GM23248 (cell line): ENCODE data around the gene NEDD4L. TPM values are rescaled to one million over a fixed set of nuclear protein-coding genes. Genes with fewer than 3 reads are reported as not detected.
A peak's percentile ranks its signal among the peaks of the same experiment; 100 is the strongest.

Experiments
- DNase-seq: peaks from one replicate; pipeline ENCODE4 v3.0.0-alpha.2; 2015
- H2AFZ ChIP-seq: fragments of 200-600 bp; sonication (generic); 2 replicates; pipeline ENCODE4 v1.6.1; 2016; ENCODE audit warnings: antibody characterized with exemption
- H3F3A ChIP-seq: fragments of 200-600 bp; sonication (generic); 2 replicates; pipeline ENCODE4 v1.6.1; 2016; ENCODE audit warnings: mild to moderate bottlenecking, antibody characterized with exemption, mixed run types; ENCODE audit not compliant: insufficient read depth
- H3K27ac ChIP-seq: fragments of 200-600 bp; sonication (generic); 2 replicates; pipeline ENCODE4 v1.5.1; 2016; ENCODE audit warnings: mild to moderate bottlenecking
- H3K27me3 ChIP-seq: fragments of 200-600 bp; sonication (generic); replicated peaks from 2 replicates; pipeline ENCODE4 v1.6.1; 2016; ENCODE audit warnings: mild to moderate bottlenecking; ENCODE audit not compliant: insufficient read depth
- H3K36me3 ChIP-seq: fragments of 200-600 bp; sonication (generic); 2 replicates; pipeline ENCODE4 v1.6.1; 2016; ENCODE audit warnings: low read depth, mild to moderate bottlenecking
- H3K4me1 ChIP-seq: fragments of 200-600 bp; sonication (generic); 2 replicates; pipeline ENCODE4 v1.6.1; 2016; ENCODE audit warnings: mild to moderate bottlenecking; ENCODE audit not compliant: insufficient read depth
- H3K4me2 ChIP-seq: fragments of 200-600 bp; sonication (generic); one replicate; pipeline ENCODE4 v1.6.1; 2016; ENCODE audit warnings: mild to moderate bottlenecking; ENCODE audit not compliant: unreplicated experiment
- H3K4me3 ChIP-seq: fragments of 200-600 bp; sonication (generic); 2 replicates; pipeline ENCODE4 v1.5.1; 2016; ENCODE audit warnings: mild to moderate bottlenecking
- H3K79me2 ChIP-seq: fragments of 200-600 bp; sonication (generic); 2 replicates; pipeline ENCODE4 v1.6.1; 2016; ENCODE audit warnings: mild to moderate bottlenecking; ENCODE audit not compliant: insufficient read depth
- H3K9ac ChIP-seq: fragments of 200-600 bp; sonication (generic); 2 replicates; pipeline ENCODE4 v1.6.1; 2016; ENCODE audit warnings: mild to moderate bottlenecking
- H3K9me2 ChIP-seq: fragments of 200-600 bp; sonication (generic); 2 replicates; pipeline ENCODE4 v1.6.1; 2016; ENCODE audit warnings: mixed run types, mild to moderate bottlenecking, moderate library complexity; ENCODE audit not compliant: insufficient read depth
- H3K9me3 ChIP-seq: fragments of 200-600 bp; sonication (generic); one replicate; pipeline ENCODE4 v1.6.1; 2017; ENCODE audit warnings: low read depth
- H4K20me1 ChIP-seq: fragments of 200-600 bp; sonication (generic); 2 replicates; pipeline ENCODE4 v1.6.0; 2016; ENCODE audit not compliant: insufficient read depth
- EZH2 ChIP-seq: fragments of 200-600 bp; sonication (generic); IDR thresholded peaks from 2 replicates; pipeline ENCODE4 v1.6.1; 2018; ENCODE audit warnings: antibody characterized with exemption, mild to moderate bottlenecking; ENCODE audit not compliant: insufficient read depth, poor library complexity, severe bottlenecking
- EZH2phosphoT487 ChIP-seq: fragments of 200-600 bp; sonication (generic); IDR thresholded peaks from 2 replicates; pipeline ENCODE4 v1.6.1; 2018; ENCODE audit warnings: antibody characterized with exemption, moderate library complexity, mild to moderate bottlenecking, low read depth; ENCODE audit not compliant: insufficient read depth
- WGBS, 2 experiments: methylation state at CpG; one replicate each; pipeline ENCODE4 v1.1.6; 2015 to 2017; ENCODE audit warnings: low lambda C conversion rate in 2 of 2, low coverage in 1 of 2; ENCODE audit errors: missing lambda C conversion rate in 2 of 2; 5-methylcytosine and 5-hydroxymethylcytosine counted together
- in situ Hi-C: fragments of 300-500 bp; cut with MboI; formaldehyde crosslinking; loops from 2 replicates; pipeline ENCODE4 v1.15.0; 2020
- polyA plus RNA-seq: library from polyadenylated mRNA; unstranded; fragments of >200 nt; fragmentation: Nextera tagmentation; extraction: Ambion mirVana; gene quantifications from 2 replicates; pipeline ENCODE4 v1.2.1, GENCODE V29; 2016
- total RNA-seq: library from RNA; depleted of rRNA; stranded (reverse); fragments of >200 nt; shearing (Covaris generic); gene quantifications from 2 replicates; pipeline ENCODE4 v1.2.3, GENCODE V29; 2014

The NEDD4L gene
- total and polyA plus RNA-seq, 2 experiments from 2014 or later: 3.7 to 6.1 TPM

DNA sequence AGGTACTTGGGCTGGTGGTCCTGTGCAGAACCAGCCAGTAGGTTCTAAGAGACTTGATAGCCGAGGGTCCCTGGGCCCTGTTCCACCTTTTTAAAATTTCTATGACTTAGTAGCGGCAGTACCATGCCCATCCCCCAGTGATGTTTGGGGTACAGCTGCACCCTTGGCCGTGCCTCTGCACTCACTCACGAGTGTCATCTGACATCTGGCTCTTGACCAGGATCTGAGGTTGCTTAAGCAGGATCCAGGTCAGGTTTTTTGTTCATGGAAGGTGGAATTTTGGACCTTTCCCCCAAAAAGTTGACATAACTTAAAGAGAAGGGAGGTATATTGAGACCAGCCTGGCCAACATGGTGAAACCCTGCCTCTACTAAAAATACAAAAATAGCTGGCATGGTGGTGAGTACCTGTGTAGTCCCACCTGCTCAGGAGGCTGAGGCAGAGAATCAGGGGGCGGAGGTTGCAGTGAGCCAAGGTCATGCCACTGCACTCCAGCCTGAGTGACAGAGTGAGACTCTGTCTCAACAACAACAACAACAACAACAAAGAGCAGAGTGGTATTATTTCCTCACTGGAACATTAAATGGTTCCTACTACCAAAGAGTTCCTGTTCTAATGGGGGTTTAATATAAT, 163.6 kb downstream of the NEDD4L start:
- H3K4me1 ChIP-seq: peaks cover 57% of the 10 kb centered on the region
- H3K9me3 ChIP-seq: no peaks in the 10 kb centered on the region
- in situ Hi-C loops: no loop called here
- no peaks in the 10 kb centered on the region for H3K9me2 ChIP-seq
- peak overlapping the region; percentile 71; the same call in 1 of the 2 replicates for H3K27ac ChIP-seq
- TF ChIP-seq EZH2: no peak
- 94 to 98% methylated on average over 5 of the region's 5 CpGs for WGBS, 2 experiments
- no peak overlapping the region for H3K9ac ChIP-seq
- no peak for DNase-seq
- H3K36me3 ChIP-seq: no peaks in the 10 kb centered on the region
- H3K4me3 ChIP-seq: no peak overlapping the region
- no peaks in the 10 kb centered on the region for H4K20me1 ChIP-seq
- H3K27me3 ChIP-seq: no peaks in the 10 kb centered on the region
- no peaks in the 10 kb centered on the region for H3K79me2 ChIP-seq
- no peak overlapping the region for H2AFZ ChIP-seq
- peak overlapping the region; percentile 0 for H3K4me2 ChIP-seq
- H3F3A ChIP-seq: peaks cover 32% of the 10 kb centered on the region

DNA sequence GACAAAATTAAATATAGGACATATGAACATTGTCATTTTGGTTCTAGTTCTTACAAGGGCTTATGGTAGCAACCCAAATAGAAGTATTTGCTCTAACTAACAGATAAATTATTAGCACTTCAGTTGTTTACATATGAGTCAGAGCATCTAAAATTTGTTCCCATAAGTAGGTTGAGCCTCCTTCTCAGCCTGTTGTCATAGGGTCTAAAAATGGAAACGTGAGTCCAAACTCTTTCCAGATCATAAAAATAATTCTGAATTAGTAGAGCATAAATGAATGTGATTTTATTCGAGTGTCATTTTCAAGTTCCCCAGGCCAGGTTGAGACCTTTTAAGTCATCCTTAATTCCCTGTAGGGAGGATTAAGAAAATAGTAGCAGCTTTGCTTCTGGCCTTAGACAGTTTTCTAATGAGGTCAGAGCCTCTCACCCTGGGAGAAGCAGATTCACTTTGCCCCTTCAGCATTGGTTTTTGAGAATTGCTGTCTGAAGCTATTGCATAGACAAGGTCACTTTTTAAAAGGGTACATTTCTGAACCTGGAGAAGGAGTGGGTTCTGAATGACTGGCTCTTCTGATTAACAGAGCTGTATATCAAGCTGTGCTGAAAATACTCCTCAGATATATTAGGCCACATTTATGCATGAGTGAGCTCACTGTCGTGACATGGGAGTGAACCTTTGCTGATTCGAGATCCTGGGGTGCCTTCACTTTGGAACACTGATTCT, 164.3 kb downstream of the NEDD4L start:
- H3F3A ChIP-seq: peaks cover 38% of the 10 kb centered on the region
- peak overlapping the region; percentile 7; the same call in 1 of the 2 replicates for H2AFZ ChIP-seq
- no peaks in the 10 kb centered on the region for H3K79me2 ChIP-seq
- no peaks in the 10 kb centered on the region for H4K20me1 ChIP-seq
- H3K9ac ChIP-seq: peak overlapping the region; percentile 42; the same call in 1 of the 2 replicates
- in situ Hi-C loops: no loop called here
- peak overlapping the region; percentile 71 for H3K27ac ChIP-seq
- peak; percentile 75 for DNase-seq
- no peaks in the 10 kb centered on the region for H3K36me3 ChIP-seq
- H3K4me1 ChIP-seq: peaks cover 62% of the 10 kb centered on the region
- WGBS, 2 experiments: 19 to 20% methylated on average over 4 of the region's 4 CpGs
- TF ChIP-seq EZH2 (no peak), EZH2phosphoT487 (no peak)
- H3K9me3 ChIP-seq: no peaks in the 10 kb centered on the region
- H3K4me2 ChIP-seq: peak overlapping the region; percentile 11
- no peak overlapping the region for H3K4me3 ChIP-seq
- no peaks in the 10 kb centered on the region for H3K27me3 ChIP-seq
- no peaks in the 10 kb centered on the region for H3K9me2 ChIP-seq

DNA sequence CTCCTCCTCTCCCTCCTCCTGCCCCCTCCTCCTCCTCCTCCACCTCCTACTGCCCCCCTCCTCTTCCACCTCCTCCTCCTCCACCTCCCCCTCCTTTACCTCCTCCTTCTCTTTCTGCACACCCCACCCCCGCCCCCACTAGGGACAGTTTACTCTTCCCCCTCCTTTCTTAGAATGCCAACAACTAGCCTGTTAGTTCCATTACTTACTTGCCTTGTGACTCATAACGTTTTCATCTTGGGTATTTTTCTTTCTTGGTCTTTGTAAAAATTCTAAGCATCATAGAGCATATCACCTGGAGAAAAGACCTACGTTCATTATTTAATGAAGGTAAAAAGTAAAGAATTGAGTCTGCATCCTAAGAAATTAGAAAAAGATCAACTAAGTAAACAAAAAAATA, 165.3 kb downstream of the NEDD4L start:
- Histone ChIP-seq H3K9ac (no peak overlapping the region), H3F3A (peaks cover 45% of the 10 kb centered on the region), H3K4me1 (peaks cover 60% of the 10 kb centered on the region), H3K27ac (no peak overlapping the region), H3K4me2 (no peak overlapping the region), H3K36me3 (no peaks in the 10 kb centered on the region), H3K4me3 (no peak overlapping the region), H4K20me1 (no peaks in the 10 kb centered on the region), H3K9me2 (no peaks in the 10 kb centered on the region), H3K79me2 (no peaks in the 10 kb centered on the region), H3K9me3 (no peaks in the 10 kb centered on the region), H2AFZ (no peak overlapping the region), H3K27me3 (no peaks in the 10 kb centered on the region)
- TF ChIP-seq EZH2phosphoT487 (no peak), EZH2 (no peak)
- 73 to 78% methylated on average over 2 to 3 of the region's 3 CpGs for WGBS, 2 experiments
- DNase-seq: peak; percentile 51
- in situ Hi-C loops: no loop called here

DNA sequence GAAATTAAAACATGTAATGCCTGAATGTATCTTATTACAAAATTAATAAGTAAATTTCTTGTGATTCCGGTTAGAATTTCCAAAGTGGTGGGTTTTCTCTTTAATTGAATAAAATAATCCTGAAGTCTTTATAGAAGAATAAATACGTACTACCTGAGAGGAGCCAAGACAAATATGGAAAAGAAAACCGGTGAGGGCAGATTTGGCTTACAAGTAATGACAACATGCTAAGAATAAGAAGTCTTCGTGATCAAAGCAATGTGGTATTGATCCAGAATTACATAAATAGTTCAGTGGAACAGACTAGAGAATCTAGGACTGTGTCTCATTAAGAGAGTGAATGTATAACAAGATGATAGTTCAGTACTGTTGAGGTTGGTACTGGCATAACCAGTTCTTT, 167.5 kb downstream of the NEDD4L start:
- H3K79me2 ChIP-seq: no peaks in the 10 kb centered on the region
- no peak overlapping the region for H3K4me3 ChIP-seq
- no peaks in the 10 kb centered on the region for H4K20me1 ChIP-seq
- in situ Hi-C loops: no loop called here
- H3K27me3 ChIP-seq: no peaks in the 10 kb centered on the region
- no peak overlapping the region for H3K4me2 ChIP-seq
- no peaks in the 10 kb centered on the region for H3K36me3 ChIP-seq
- H3K9me3 ChIP-seq: no peaks in the 10 kb centered on the region
- WGBS, 2 experiments: 83 to 91% methylated on average over 4 of the region's 4 CpGs
- DNase-seq: no peak
- H3K9me2 ChIP-seq: no peaks in the 10 kb centered on the region
- no peak overlapping the region for H3K9ac ChIP-seq
- no peak for TF ChIP-seq EZH2
- no peak for TF ChIP-seq EZH2phosphoT487
- no peak overlapping the region for H2AFZ ChIP-seq
- H3K27ac ChIP-seq: no peak overlapping the region
- peaks cover 59% of the 10 kb centered on the region for H3K4me1 ChIP-seq
- H3F3A ChIP-seq: peaks cover 36% of the 10 kb centered on the region

DNA sequence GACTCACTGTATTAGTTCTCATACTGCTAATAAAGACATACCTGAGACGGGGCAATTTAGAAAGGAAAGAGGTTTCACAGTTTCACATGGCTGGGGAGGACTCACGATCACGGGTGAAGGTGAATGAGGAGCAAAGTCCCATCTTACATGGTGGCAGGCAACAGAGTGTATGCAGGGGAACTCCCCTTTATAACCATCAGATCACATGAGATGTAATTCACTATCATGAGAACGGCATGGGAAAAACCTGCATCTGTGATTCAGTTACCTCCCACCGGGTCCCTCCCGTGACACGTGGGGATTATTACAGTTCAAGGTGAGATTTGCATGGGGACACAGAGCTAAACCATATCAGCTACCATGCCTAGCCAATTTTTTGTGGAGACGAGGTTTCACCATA, 168.2 kb downstream of the NEDD4L start:
- no peak overlapping the region for H3K4me3 ChIP-seq
- in situ Hi-C loops: no loop called here
- H3K9me3 ChIP-seq: no peaks in the 10 kb centered on the region
- no peak for TF ChIP-seq EZH2phosphoT487
- no peak for TF ChIP-seq EZH2
- H3F3A ChIP-seq: peaks cover 35% of the 10 kb centered on the region
- no peak overlapping the region for H3K4me2 ChIP-seq
- no peaks in the 10 kb centered on the region for H3K36me3 ChIP-seq
- H3K79me2 ChIP-seq: no peaks in the 10 kb centered on the region
- no peak overlapping the region for H2AFZ ChIP-seq
- H3K9me2 ChIP-seq: no peaks in the 10 kb centered on the region
- no peaks in the 10 kb centered on the region for H3K27me3 ChIP-seq
- 94 to 95% methylated on average over 8 of the region's 8 CpGs for WGBS, 2 experiments
- H3K9ac ChIP-seq: no peak overlapping the region
- no peak overlapping the region for H3K27ac ChIP-seq
- no peaks in the 10 kb centered on the region for H4K20me1 ChIP-seq
- no peak for DNase-seq
- H3K4me1 ChIP-seq: peaks cover 66% of the 10 kb centered on the region
